ENCODE data around the gene GUCY2F.

GUCY2F gene

DNA sequence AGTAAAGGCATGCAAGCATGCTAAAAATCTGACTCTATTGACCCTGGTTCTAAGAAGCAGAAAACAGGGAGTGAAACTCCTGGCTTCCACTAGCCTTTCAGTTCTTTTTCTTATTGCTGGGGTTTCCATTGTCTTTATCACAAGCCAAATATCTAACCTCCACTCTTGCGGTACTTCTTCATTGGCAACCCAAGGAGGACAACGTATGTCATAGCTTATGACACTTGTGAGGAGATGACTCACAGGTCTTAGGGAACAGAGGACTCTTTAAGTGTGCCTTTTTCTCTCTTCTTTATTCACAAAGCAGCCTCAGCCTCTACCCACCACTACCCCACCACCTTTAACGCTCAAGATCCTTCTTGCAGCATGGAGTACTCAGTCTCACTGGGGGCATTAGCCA lies 124.2 kb downstream of the GUCY2F start:
- Histone ChIP-seq H3K27ac (ENCODE audit: low read length) (no peak overlapping the region), H3K9me3 (ENCODE audit: insufficient read depth, low read length) (no peaks in the 10 kb centered on the region), H3K27me3 (ENCODE audit: low read depth, low read length) (no peaks in the 10 kb centered on the region), H3K4me3 (ENCODE audit: low read length) (no peak overlapping the region), H4K20me1 (ENCODE audit: insufficient read depth, low read length) (no peaks in the 10 kb centered on the region), H2AFZ (ENCODE audit: low read depth, low read length) (no peak overlapping the region), H3K36me3 (replicated peaks; ENCODE audit: low read depth, low read length) (no peaks in the 10 kb centered on the region), H3K79me2 (ENCODE audit: low read length) (no peaks in the 10 kb centered on the region), H3K4me2 (ENCODE audit: low read length) (no peak overlapping the region), H3K9ac (ENCODE audit: low read length) (no peak overlapping the region), H3K4me1 (ENCODE audit: low read length) (no peaks in the 10 kb centered on the region)
- TF ChIP-seq, protein P1, sequence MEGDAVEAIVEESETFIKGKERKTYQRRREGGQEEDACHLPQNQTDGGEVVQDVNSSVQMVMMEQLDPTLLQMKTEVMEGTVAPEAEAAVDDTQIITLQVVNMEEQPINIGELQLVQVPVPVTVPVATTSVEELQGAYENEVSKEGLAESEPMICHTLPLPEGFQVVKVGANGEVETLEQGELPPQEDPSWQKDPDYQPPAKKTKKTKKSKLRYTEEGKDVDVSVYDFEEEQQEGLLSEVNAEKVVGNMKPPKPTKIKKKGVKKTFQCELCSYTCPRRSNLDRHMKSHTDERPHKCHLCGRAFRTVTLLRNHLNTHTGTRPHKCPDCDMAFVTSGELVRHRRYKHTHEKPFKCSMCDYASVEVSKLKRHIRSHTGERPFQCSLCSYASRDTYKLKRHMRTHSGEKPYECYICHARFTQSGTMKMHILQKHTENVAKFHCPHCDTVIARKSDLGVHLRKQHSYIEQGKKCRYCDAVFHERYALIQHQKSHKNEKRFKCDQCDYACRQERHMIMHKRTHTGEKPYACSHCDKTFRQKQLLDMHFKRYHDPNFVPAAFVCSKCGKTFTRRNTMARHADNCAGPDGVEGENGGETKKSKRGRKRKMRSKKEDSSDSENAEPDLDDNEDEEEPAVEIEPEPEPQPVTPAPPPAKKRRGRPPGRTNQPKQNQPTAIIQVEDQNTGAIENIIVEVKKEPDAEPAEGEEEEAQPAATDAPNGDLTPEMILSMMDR (IDR thresholded peaks at IDR 0.05; ENCODE audit: low read depth, low read length) = no peak
- no peak for TF ChIP-seq EZH2phosphoT487 (IDR thresholded peaks at IDR 0.05; ENCODE audit: low read depth)

DNA sequence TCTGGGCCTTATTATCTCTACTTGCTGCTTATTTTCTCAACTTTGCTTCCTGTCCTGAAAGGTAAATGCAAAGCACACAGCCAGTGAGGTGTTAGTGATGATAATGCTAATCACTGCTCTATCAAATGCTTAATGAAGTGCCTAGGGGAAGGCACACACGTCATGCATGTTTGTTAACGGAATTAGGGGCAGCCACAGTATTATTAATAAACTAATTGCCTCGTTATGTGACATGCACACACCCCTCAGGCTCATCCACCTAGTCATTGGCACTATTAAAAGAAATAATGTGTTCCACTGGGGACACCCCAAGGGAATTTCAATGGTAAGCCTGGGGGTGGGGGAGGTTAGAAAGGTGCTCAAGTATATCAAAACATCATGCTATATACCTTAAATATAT lies 125.2 kb downstream of the GUCY2F start:
- Histone ChIP-seq H3K36me3 (replicated peaks; ENCODE audit: low read depth, low read length) (no peaks in the 10 kb centered on the region), H3K79me2 (ENCODE audit: low read length) (no peaks in the 10 kb centered on the region), H3K4me2 (ENCODE audit: low read length) (no peak overlapping the region), H3K4me3 (ENCODE audit: low read length) (no peak overlapping the region), H3K27ac (ENCODE audit: low read length) (no peak overlapping the region), H3K27me3 (ENCODE audit: low read depth, low read length) (no peaks in the 10 kb centered on the region), H2AFZ (ENCODE audit: low read depth, low read length) (no peak overlapping the region), H3K9ac (ENCODE audit: low read length) (no peak overlapping the region), H3K9me3 (ENCODE audit: insufficient read depth, low read length) (no peaks in the 10 kb centered on the region), H4K20me1 (ENCODE audit: insufficient read depth, low read length) (no peaks in the 10 kb centered on the region), H3K4me1 (ENCODE audit: low read length) (no peaks in the 10 kb centered on the region)
- TF ChIP-seq, protein P1 (IDR thresholded peaks at IDR 0.05; ENCODE audit: low read depth, low read length) = no peak
- no peak for TF ChIP-seq EZH2phosphoT487 (IDR thresholded peaks at IDR 0.05; ENCODE audit: low read depth)

DNA sequence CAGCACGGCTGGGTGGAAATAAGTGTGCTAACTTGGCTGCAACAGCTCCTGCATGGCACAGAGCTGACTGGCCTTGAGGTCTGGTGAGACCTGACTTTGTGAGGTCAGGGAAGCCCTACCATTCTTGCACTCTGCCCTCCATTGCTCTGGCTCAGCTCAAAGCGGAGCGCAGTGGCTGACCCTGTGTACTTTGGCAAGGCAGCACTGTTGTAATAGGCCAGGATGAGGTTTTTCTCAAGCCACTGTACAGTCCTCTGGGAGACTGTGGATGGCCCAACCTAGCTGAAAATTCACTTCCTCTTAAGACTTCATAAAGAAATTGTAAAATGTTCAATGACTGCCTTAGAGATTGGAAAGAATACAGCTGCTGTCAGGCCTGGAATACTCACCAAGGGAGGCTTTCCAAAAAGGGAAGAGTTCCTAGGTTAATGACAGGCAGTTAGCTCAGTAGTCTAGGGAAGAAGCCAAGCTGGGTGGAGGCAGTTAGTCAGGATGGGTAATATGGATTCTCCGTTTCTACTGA lies 129.8 kb downstream of the GUCY2F start:
- H3K79me2 ChIP-seq (ENCODE audit: low read length) = no peaks in the 10 kb centered on the region
- H2AFZ ChIP-seq (ENCODE audit: low read depth, low read length) = no peak overlapping the region
- peaks cover 9% of the 10 kb centered on the region for H3K4me1 ChIP-seq (ENCODE audit: low read length)
- H3K27ac ChIP-seq (ENCODE audit: low read length) = no peak overlapping the region
- H4K20me1 ChIP-seq (ENCODE audit: insufficient read depth, low read length) = no peaks in the 10 kb centered on the region
- H3K9ac ChIP-seq (ENCODE audit: low read length) = no peak overlapping the region
- H3K9me3 ChIP-seq (ENCODE audit: insufficient read depth, low read length) = no peaks in the 10 kb centered on the region
- no peak overlapping the region for H3K4me2 ChIP-seq (ENCODE audit: low read length)
- TF ChIP-seq, protein P1 (IDR thresholded peaks at IDR 0.05; ENCODE audit: low read depth, low read length) = no peak
- TF ChIP-seq EZH2phosphoT487 (IDR thresholded peaks at IDR 0.05; ENCODE audit: low read depth) = no peak
- no peaks in the 10 kb centered on the region for H3K27me3 ChIP-seq (ENCODE audit: low read depth, low read length)
- H3K36me3 ChIP-seq (replicated peaks; ENCODE audit: low read depth, low read length) = no peaks in the 10 kb centered on the region
- no peak overlapping the region for H3K4me3 ChIP-seq (ENCODE audit: low read length)

DNA sequence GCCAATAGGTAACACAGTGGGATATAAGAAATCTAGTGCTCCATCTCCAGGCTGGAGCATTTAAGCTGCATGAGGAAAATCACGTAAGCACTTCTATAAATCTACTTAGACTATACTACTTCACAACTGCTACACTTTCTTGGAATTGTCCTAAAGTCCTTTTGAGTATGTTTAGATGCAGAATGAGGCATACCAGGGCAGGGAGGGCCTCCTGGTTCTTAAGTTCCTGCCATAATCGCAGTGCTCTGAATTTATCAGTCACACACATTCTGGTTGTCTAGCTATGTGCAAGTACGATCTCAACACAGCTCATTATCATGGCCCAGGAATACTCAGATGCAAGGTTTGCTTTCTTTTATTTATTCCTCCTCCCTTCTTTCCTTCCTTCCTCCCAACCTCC lies 130.3 kb downstream of the GUCY2F start:
- Histone ChIP-seq H3K9me3 (ENCODE audit: insufficient read depth, low read length) (no peaks in the 10 kb centered on the region), H3K4me1 (ENCODE audit: low read length) (peaks cover 14% of the 10 kb centered on the region), H2AFZ (ENCODE audit: low read depth, low read length) (no peak overlapping the region), H3K27ac (ENCODE audit: low read length) (no peak overlapping the region), H3K36me3 (replicated peaks; ENCODE audit: low read depth, low read length) (no peaks in the 10 kb centered on the region), H4K20me1 (ENCODE audit: insufficient read depth, low read length) (no peaks in the 10 kb centered on the region), H3K9ac (ENCODE audit: low read length) (no peak overlapping the region), H3K4me2 (ENCODE audit: low read length) (no peak overlapping the region), H3K4me3 (ENCODE audit: low read length) (no peak overlapping the region), H3K79me2 (ENCODE audit: low read length) (no peaks in the 10 kb centered on the region), H3K27me3 (ENCODE audit: low read depth, low read length) (no peaks in the 10 kb centered on the region)
- TF ChIP-seq, protein P1 (IDR thresholded peaks at IDR 0.05; ENCODE audit: low read depth, low read length) = no peak
- no peak for TF ChIP-seq EZH2phosphoT487 (IDR thresholded peaks at IDR 0.05; ENCODE audit: low read depth)

All from OCI-LY3 (cell line).